Stimulated activated naive CD8-positive, alpha-beta T cell treated with anti-CD3 and anti-CD28 coated beads, Interleukin-15, Interleukin-2, amounts not matched to agents 100 ng/mL and 50 ng/mL, for 24 hours (primary cell): Measurements from ENCODE around the gene ISYNA1.

Experiments
- H3K27ac Mint-ChIP-seq: one replicate; pipeline ENCODE4 v1.8.0; 2021; ENCODE audit warnings: mild to moderate bottlenecking, mixed read lengths
- H3K27me3 Mint-ChIP-seq: one replicate; pipeline ENCODE4 v1.8.0; 2021; ENCODE audit warnings: mixed read lengths
- H3K36me3 Mint-ChIP-seq: one replicate; pipeline ENCODE4 v1.8.0; 2021; ENCODE audit warnings: low read depth, mixed read lengths
- H3K4me1 Mint-ChIP-seq: one replicate; pipeline ENCODE4 v1.8.0; 2021; ENCODE audit warnings: low read depth, mixed read lengths
- H3K4me3 Mint-ChIP-seq: one replicate; pipeline ENCODE4 v1.8.0; 2021; ENCODE audit warnings: mild to moderate bottlenecking, mixed read lengths
- H3K9me3 Mint-ChIP-seq: one replicate; pipeline ENCODE4 v1.8.0; 2021; ENCODE audit warnings: mixed read lengths

Gene ISYNA1

GRCh38 chr19:18391509-18392075 lies 46.3 kb downstream of the ISYNA1 start:
- H3K27ac Mint-ChIP-seq, result no peak overlapping the region
- H3K4me3 Mint-ChIP-seq, result no peak overlapping the region
- no peaks in the 10 kb centered on the region for H3K36me3 Mint-ChIP-seq
- H3K4me1 Mint-ChIP-seq, result peaks cover 10% of the 10 kb centered on the region
- H3K27me3 Mint-ChIP-seq, result peaks cover 33% of the 10 kb centered on the region
- H3K9me3 Mint-ChIP-seq, result no peaks in the 10 kb centered on the region

GRCh38 chr19:18390065-18390907 lies 47.6 kb downstream of the ISYNA1 start:
- no peaks in the 10 kb centered on the region for H3K36me3 Mint-ChIP-seq
- no peak overlapping the region for H3K4me3 Mint-ChIP-seq
- H3K27me3 Mint-ChIP-seq, result peaks cover 44% of the 10 kb centered on the region
- H3K4me1 Mint-ChIP-seq, result peaks cover 10% of the 10 kb centered on the region
- no peak overlapping the region for H3K27ac Mint-ChIP-seq
- H3K9me3 Mint-ChIP-seq, result no peaks in the 10 kb centered on the region

GRCh38 chr19:18389726-18390064 lies 48.2 kb downstream of the ISYNA1 start:
- Mint-ChIP-seq H3K27me3 (peaks cover 50% of the 10 kb centered on the region), H3K36me3 (no peaks in the 10 kb centered on the region), H3K9me3 (no peaks in the 10 kb centered on the region), H3K4me1 (peaks cover 10% of the 10 kb centered on the region), H3K27ac (no peak overlapping the region), H3K4me3 (no peak overlapping the region)

GRCh38 chr19:18388960-18389725 lies 48.8 kb downstream of the ISYNA1 start:
- Mint-ChIP-seq H3K9me3 (no peaks in the 10 kb centered on the region), H3K27me3 (peaks cover 54% of the 10 kb centered on the region), H3K36me3 (no peaks in the 10 kb centered on the region), H3K27ac (no peak overlapping the region), H3K4me1 (peaks cover 10% of the 10 kb centered on the region), H3K4me3 (no peak overlapping the region)

GRCh38 chr19:18388100-18388959 lies 49.6 kb downstream of the ISYNA1 start:
- Mint-ChIP-seq H3K27ac (no peak overlapping the region), H3K4me3 (peak overlapping the region; percentile 69), H3K27me3 (peaks cover 54% of the 10 kb centered on the region), H3K9me3 (no peaks in the 10 kb centered on the region), H3K36me3 (no peaks in the 10 kb centered on the region), H3K4me1 (peaks cover 10% of the 10 kb centered on the region)

GRCh38 chr19:18386543-18387271 lies 51.2 kb downstream of the ISYNA1 start:
- peaks cover 54% of the 10 kb centered on the region for H3K27me3 Mint-ChIP-seq
- H3K36me3 Mint-ChIP-seq, result no peaks in the 10 kb centered on the region
- H3K4me1 Mint-ChIP-seq, result peaks cover 10% of the 10 kb centered on the region
- H3K4me3 Mint-ChIP-seq, result no peak overlapping the region
- no peak overlapping the region for H3K27ac Mint-ChIP-seq
- H3K9me3 Mint-ChIP-seq, result no peaks in the 10 kb centered on the region

- H3K4me3 Mint-ChIP-seq, result no peak within 1 kb of the TSS
- peaks cover 54% of the 10 kb centered on the region for H3K27me3 Mint-ChIP-seq
- H3K36me3 Mint-ChIP-seq, result no peaks in the 10 kb centered on the region
- no peak within 1 kb of the TSS for H3K27ac Mint-ChIP-seq
- peaks cover 10% of the 10 kb centered on the region for H3K4me1 Mint-ChIP-seq
- no peaks in the 10 kb centered on the region for H3K9me3 Mint-ChIP-seq
Measured at GRCh38 chr19:18385675-18386542, 52.0 kb downstream of the ISYNA1 start, which contains the start of gene GDF15. GDF15 (plus strand) TSS chr19:18386158; CDS start chr19:18386190, 32 bp downstream.

- Mint-ChIP-seq H3K36me3 (no peaks in the 10 kb centered on the region), H3K4me3 (no peak overlapping the region), H3K4me1 (peaks cover 10% of the 10 kb centered on the region), H3K27ac (no peak overlapping the region), H3K9me3 (no peaks in the 10 kb centered on the region), H3K27me3 (peaks cover 50% of the 10 kb centered on the region)
Measured at GRCh38 chr19:18385359-18385674, 52.6 kb downstream of the ISYNA1 start.

GRCh38 chr19:18384775-18385174 lies 53.2 kb downstream of the ISYNA1 start:
- Mint-ChIP-seq H3K27me3 (peaks cover 46% of the 10 kb centered on the region), H3K4me1 (peaks cover 10% of the 10 kb centered on the region), H3K9me3 (no peaks in the 10 kb centered on the region), H3K27ac (no peak overlapping the region), H3K36me3 (no peaks in the 10 kb centered on the region), H3K4me3 (no peak overlapping the region)
